A549 (cell line): Measurements from ENCODE around the gene EFEMP1. TPM values are rescaled to one million over a fixed set of nuclear protein-coding genes. Genes with fewer than 3 reads are reported as not detected.
A peak's percentile ranks its signal among the peaks of the same experiment; 100 is the strongest.

Experiments
- ATAC-seq, 2 experiments: fragments of 200-7000 bp in 1 of 2; fragments of >200 bp in 1 of 2; cut with Nextera tagmentation in 1 of 2; cut with Tn5 transposase in 1 of 2; 3 replicates each; pipeline versions ENCODE4 v1.8.0 to v1.9.1; 2018 to 2020; ENCODE audit warnings: mild to moderate bottlenecking in 1 of 2, moderate library complexity in 1 of 2
- CTCF ChIA-PET: fragments of 300-600 bp; sonication (Branson Sonifier 250); formaldehyde crosslinking; extraction: SDS; loops from one replicate; lab custom pipeline; 2021; ENCODE audit warnings: antibody characterized with exemption, inconsistent platforms; lab: Yijun Ruan, JAX
- POLR2A ChIA-PET: fragments of 350-600 bp; formaldehyde crosslinking; extraction: SDS; loops from one replicate; lab custom pipeline; 2021; ENCODE audit warnings: antibody characterized with exemption, inconsistent platforms; lab: Yijun Ruan, JAX
- DNase-seq, 2 experiments: peaks; one replicate each; pipeline versions ENCODE4 v3.0.0 to v3.0.0-alpha.2; 2011 to 2016; ENCODE audit warnings: low read depth in 1 of 2, low spot score in 1 of 2
- FAIRE-seq: peaks from 2 replicates; lab custom pipeline; 2011; peaks lifted over from hg19 to GRCh38; lab: Jason Lieb, UNC
- H3K27ac ChIP-seq, 2 experiments: fragments of >200 bp; sonication (Bioruptor Twin); formaldehyde crosslinking; 3 replicates each; pipeline ENCODE4 v1.5.1; 2016 to 2017
- H3K4me1 ChIP-seq: fragments of >200 bp; sonication (Bioruptor Twin); formaldehyde crosslinking; 3 replicates; pipeline ENCODE4 v1.6.1; 2016
- H3K4me2 ChIP-seq: fragments of >200 bp; sonication (Bioruptor Twin); formaldehyde crosslinking; 3 replicates; pipeline ENCODE4 v1.6.1; 2016
- H3K4me3 ChIP-seq: fragments of >200 bp; sonication (Bioruptor Twin); formaldehyde crosslinking; 3 replicates; pipeline ENCODE4 v1.5.1; 2016
- H3K9me3 ChIP-seq: fragments of >200 bp; sonication (Bioruptor Twin); formaldehyde crosslinking; 3 replicates; pipeline ENCODE4 v1.6.1; 2016
- CBX8 ChIP-seq: fragments of 200-600 bp; sonication (generic); IDR thresholded peaks from 2 replicates; pipeline ENCODE4 v1.6.1; 2016
- CHD2 ChIP-seq: fragments of 150-350 bp; IDR thresholded peaks from 2 replicates; pipeline ENCODE4 v1.6.1; 2014; ENCODE audit warnings: low read length; ENCODE audit not compliant: partially characterized antibody
- EHF ChIP-seq: fragments of 250-450 bp; sonication (Bioruptor Pico); IDR thresholded peaks from 2 replicates; pipeline ENCODE4 v1.5.0; 2020; ENCODE audit warnings: mild to moderate bottlenecking
- EP300 ChIP-seq, 2 experiments: fragments of >200 bp; sonication (Bioruptor Twin); formaldehyde crosslinking; IDR thresholded peaks; 2 replicates in 1 of 2; 3 replicates in 1 of 2; pipeline ENCODE4 v1.6.1; 2016 to 2017
- FOSL2 ChIP-seq, 2 experiments: fragments of 450-650 bp in 1 of 2; fragments of >200 bp in 1 of 2; sonication (Bioruptor Twin) in 1 of 2; formaldehyde crosslinking; IDR thresholded peaks; 2 replicates each; pipeline versions ENCODE4 v1.5.0 to v1.6.1; 2016 to 2020; ENCODE audit warnings: mild to moderate bottlenecking in 1 of 2, moderate library complexity in 1 of 2
- FOXS1 ChIP-seq: fragments of 250-450 bp; sonication (Bioruptor Pico); IDR thresholded peaks from 2 replicates; pipeline ENCODE4 v1.5.0; 2020; ENCODE audit warnings: mild to moderate bottlenecking, moderate library complexity
- HEYL ChIP-seq: fragments of 250-450 bp; sonication (Bioruptor Pico); IDR thresholded peaks from 2 replicates; pipeline ENCODE4 v1.8.0; 2021; ENCODE audit warnings: mild to moderate bottlenecking, moderate library complexity
- HOXA7 ChIP-seq: fragments of 250-450 bp; sonication (Bioruptor Pico); IDR thresholded peaks from 2 replicates; pipeline ENCODE4 v1.5.0; 2020; ENCODE audit warnings: mild to moderate bottlenecking, moderate library complexity
- JUN ChIP-seq, 2 experiments: fragments of >200 bp; sonication (Bioruptor Twin); formaldehyde crosslinking; IDR thresholded peaks; 2 replicates in 1 of 2; 3 replicates in 1 of 2; pipeline ENCODE4 v1.6.1; 2016 to 2017
- KDM5A ChIP-seq: fragments of 200-600 bp; sonication (generic); IDR thresholded peaks from 2 replicates; pipeline ENCODE4 v1.6.1; 2016; ENCODE audit warnings: antibody characterized with exemption, mild to moderate bottlenecking
- MAZ ChIP-seq: fragments of 150-350 bp; IDR thresholded peaks from 2 replicates; pipeline ENCODE4 v1.6.1; 2014; ENCODE audit warnings: antibody characterized with exemption, low read depth, low read length, borderline replicate concordance
- NR3C1 ChIP-seq: fragments of >200 bp; sonication (Bioruptor Twin); formaldehyde crosslinking; IDR thresholded peaks from 3 replicates; pipeline ENCODE4 v1.6.1; 2017
- POLR2AphosphoS2 ChIP-seq: conservative IDR thresholded peaks from 2 replicates; pipeline ENCODE4 v1.6.1; 2012; ENCODE audit warnings: low read length, improper control_type of control experiment, inconsistent platforms
- RFX5 ChIP-seq: fragments of 450-650 bp; IDR thresholded peaks from 2 replicates; pipeline ENCODE4 v1.7.1; 2014; ENCODE audit warnings: antibody characterized with exemption, mild to moderate bottlenecking, moderate library complexity
- SMC3 ChIP-seq: fragments of >200 bp; sonication (Bioruptor Twin); formaldehyde crosslinking; IDR thresholded peaks from 3 replicates; pipeline ENCODE4 v1.6.1; 2018; ENCODE audit warnings: inconsistent platforms
- TFCP2L1 ChIP-seq: fragments of 250-450 bp; sonication (Bioruptor Pico); IDR thresholded peaks from 2 replicates; pipeline ENCODE4 v1.5.0; 2021; ENCODE audit warnings: mild to moderate bottlenecking
- TP53 ChIP-seq: fragments of 250-450 bp; sonication (Bioruptor Pico); IDR thresholded peaks from 2 replicates; pipeline ENCODE4 v1.5.0; 2021; ENCODE audit warnings: mild to moderate bottlenecking, moderate library complexity
- ZC3H11A ChIP-seq: fragments of 450-650 bp; IDR thresholded peaks from 2 replicates; pipeline ENCODE4 v1.6.1; 2014; ENCODE audit warnings: antibody characterized with exemption, mild to moderate bottlenecking
- ZFP36 ChIP-seq: fragments of 450-650 bp; IDR thresholded peaks from 2 replicates; pipeline ENCODE4 v1.6.1; 2014; ENCODE audit warnings: borderline replicate concordance; ENCODE audit not compliant: partially characterized antibody
- ZNF302 ChIP-seq: fragments of 250-450 bp; sonication (Bioruptor Pico); IDR thresholded peaks from 2 replicates; pipeline ENCODE4 v1.9.0; 2021; ENCODE audit warnings: inconsistent platforms, mild to moderate bottlenecking, moderate library complexity
- WGBS: methylation state at CpG from one replicate; pipeline ENCODE4 v1.1.6; 2017; ENCODE audit errors: missing lambda C conversion rate; 5-methylcytosine and 5-hydroxymethylcytosine counted together
- polyA plus RNA-seq, 4 experiments: library from polyadenylated mRNA; depleted of rRNA in 3 of 4; stranded (reverse); fragments of >200 nt; fragmentation: RNase III in 1 of 4; extraction: RNeasy Plus Mini Kit Qiagen cat#74134 plus additional on column Dnase treatment in 1 of 4; gene quantifications; 2 replicates in 3 of 4; 3 replicates in 1 of 4; pipeline ENCODE4 v1.2.3, GENCODE V29; 2011 to 2017
- TF ChIP-seq, protein P1 (sequence below): fragments of 200-600 bp; sonication (generic); IDR thresholded peaks from 2 replicates; pipeline ENCODE4 v1.6.1; 2016; ENCODE audit warnings: antibody characterized with exemption, mild to moderate bottlenecking, moderate library complexity
- TF ChIP-seq, protein P2 (sequence below): IDR thresholded peaks from 2 replicates; pipeline ENCODE4 v1.6.1; 2012
- TF ChIP-seq, protein P3 (sequence below): fragments of 250-450 bp; sonication (Bioruptor Pico); IDR thresholded peaks from 2 replicates; pipeline ENCODE4 v1.5.0; 2020; ENCODE audit warnings: low read depth, mild to moderate bottlenecking, moderate library complexity
- TF ChIP-seq, protein P4 (sequence below): IDR thresholded peaks from 2 replicates; pipeline ENCODE4 v1.6.1; 2012; ENCODE audit warnings: low read depth, borderline replicate concordance
- TF ChIP-seq, protein P5 (sequence below): IDR thresholded peaks from 2 replicates; pipeline ENCODE4 v1.6.1; 2012

EFEMP1 gene
- polyA plus RNA-seq, 2 of the 4 experiments (the other 2 are of a cell fraction) = 48.5 to 59.2 TPM

DNA sequence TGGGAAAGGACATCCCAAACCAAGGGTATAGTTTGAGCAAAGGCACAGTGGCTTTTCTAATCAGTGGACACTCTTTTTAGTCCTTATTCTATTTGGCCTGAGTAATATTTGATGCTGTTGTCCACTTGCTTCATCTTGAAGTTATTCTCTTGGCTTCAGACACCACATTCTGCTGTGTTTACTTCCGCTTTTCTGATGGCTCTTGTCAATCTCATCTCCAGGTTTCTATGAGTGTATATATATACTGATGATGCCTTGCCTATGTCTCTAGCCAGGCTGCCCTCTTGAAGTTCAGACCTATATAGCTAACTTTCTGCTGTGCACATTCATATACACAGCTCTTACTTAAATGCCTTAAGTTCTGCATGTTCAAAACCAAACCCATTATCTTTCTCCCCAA lies 83.1 kb downstream of the EFEMP1 start:
- DNase-seq (no peak), ATAC-seq (no peak), FAIRE-seq (no peak)
- CTCF ChIA-PET = interaction anchor here (0.6 to 1.0 kb wide), 4 partner anchors 11 to 122 kb away, joined by 3 read pairs; no protein-coding TSS in a partner anchor
- WGBS = 95% methylated on average over 1 of the region's 1 CpG
- peaks cover 69% of the 10 kb centered on the region for H3K4me1 ChIP-seq
- POLR2A ChIA-PET = interaction anchor here (1.7 to 2.2 kb wide), 2 partner anchors 22 to 83 kb away, joined by 5 to 15 read pairs; partner anchors contain the start of gene EFEMP1
- H3K9me3 ChIP-seq = 0 out of 3 replicates have a peak, but pooled peaks cover 3% of the 10 kb centered on the region
- TF ChIP-seq SMC3 = no peak
- TF ChIP-seq ZC3H11A = no peak
- no peak for TF ChIP-seq TP53 (CRISPR knock-in tag)
- TF ChIP-seq RFX5 = no peak
- no peak for TF ChIP-seq FOXS1 (CRISPR knock-in tag)
- TF ChIP-seq FOSL2 (IDR thresholded peaks at IDR 0.05) = no peak
- no peak for TF ChIP-seq FOSL2 (CRISPR knock-in tag; IDR thresholded peaks at IDR 0.05)
- TF ChIP-seq POLR2AphosphoS2 = no peak
- no peak for TF ChIP-seq KDM5A
- TF ChIP-seq HEYL (CRISPR knock-in tag) = no peak
- TF ChIP-seq, protein P1, sequence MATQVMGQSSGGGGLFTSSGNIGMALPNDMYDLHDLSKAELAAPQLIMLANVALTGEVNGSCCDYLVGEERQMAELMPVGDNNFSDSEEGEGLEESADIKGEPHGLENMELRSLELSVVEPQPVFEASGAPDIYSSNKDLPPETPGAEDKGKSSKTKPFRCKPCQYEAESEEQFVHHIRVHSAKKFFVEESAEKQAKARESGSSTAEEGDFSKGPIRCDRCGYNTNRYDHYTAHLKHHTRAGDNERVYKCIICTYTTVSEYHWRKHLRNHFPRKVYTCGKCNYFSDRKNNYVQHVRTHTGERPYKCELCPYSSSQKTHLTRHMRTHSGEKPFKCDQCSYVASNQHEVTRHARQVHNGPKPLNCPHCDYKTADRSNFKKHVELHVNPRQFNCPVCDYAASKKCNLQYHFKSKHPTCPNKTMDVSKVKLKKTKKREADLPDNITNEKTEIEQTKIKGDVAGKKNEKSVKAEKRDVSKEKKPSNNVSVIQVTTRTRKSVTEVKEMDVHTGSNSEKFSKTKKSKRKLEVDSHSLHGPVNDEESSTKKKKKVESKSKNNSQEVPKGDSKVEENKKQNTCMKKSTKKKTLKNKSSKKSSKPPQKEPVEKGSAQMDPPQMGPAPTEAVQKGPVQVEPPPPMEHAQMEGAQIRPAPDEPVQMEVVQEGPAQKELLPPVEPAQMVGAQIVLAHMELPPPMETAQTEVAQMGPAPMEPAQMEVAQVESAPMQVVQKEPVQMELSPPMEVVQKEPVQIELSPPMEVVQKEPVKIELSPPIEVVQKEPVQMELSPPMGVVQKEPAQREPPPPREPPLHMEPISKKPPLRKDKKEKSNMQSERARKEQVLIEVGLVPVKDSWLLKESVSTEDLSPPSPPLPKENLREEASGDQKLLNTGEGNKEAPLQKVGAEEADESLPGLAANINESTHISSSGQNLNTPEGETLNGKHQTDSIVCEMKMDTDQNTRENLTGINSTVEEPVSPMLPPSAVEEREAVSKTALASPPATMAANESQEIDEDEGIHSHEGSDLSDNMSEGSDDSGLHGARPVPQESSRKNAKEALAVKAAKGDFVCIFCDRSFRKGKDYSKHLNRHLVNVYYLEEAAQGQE = no peak
- TF ChIP-seq CBX8 = no peak
- no peak for TF ChIP-seq ZNF302 (CRISPR knock-in tag)
- peak overlapping the region; percentile 76 to 85 for H3K27ac ChIP-seq
- peak overlapping the region; percentile 72; the same call in 2 of the 3 replicates for H3K4me2 ChIP-seq
- H3K4me3 ChIP-seq = no peak overlapping the region

DNA sequence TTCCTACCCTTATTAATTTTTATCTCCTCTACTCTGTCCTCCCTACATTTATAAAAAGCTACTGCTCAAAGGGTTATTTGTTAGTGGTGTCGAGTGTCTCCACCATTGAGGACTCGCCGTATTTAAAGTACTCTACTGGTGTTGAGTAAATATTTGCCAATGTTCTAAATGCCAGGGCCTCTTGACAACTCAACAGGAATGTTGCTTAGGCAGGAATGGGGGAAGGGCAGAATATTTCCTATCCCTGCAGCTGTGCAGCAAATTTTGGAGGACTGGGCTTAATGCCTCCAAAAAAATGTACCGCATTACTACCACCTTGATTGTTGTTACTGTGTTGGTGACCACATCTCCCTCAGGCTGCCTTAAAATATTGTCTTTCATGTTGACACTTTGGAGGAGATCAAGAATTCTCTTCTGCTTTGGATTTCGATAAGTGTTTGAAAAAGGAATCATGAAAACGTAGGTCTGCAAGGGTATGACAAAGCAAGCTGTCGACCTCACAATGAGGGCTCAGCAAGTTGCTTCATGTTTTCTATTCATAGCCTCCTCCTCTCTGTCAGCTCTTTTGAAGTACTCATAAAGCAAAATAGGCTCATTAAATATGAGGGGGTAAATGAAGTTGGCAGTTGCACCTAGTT lies 84.3 kb downstream of the EFEMP1 start:
- peak; percentile 61 to 91 for DNase-seq
- 0 out of 3 replicates have a peak, but pooled peaks cover 3% of the 10 kb centered on the region for H3K9me3 ChIP-seq
- peak overlapping the region; percentile 72 for H3K4me2 ChIP-seq
- peak overlapping the region; percentile 76 to 85 for H3K27ac ChIP-seq
- ChIA-PET CTCF (interaction anchor here (0.5 to 2.2 kb wide), 6 partner anchors 12 to 122 kb away, joined by 3 to 7 read pairs (median 5); no protein-coding TSS in a partner anchor), POLR2A (interaction anchor here (0.9 to 2.2 kb wide), 4 partner anchors 23 to 84 kb away, joined by 3 to 15 read pairs (median 5); partner anchors contain the start of gene EFEMP1)
- ATAC-seq = peak; percentile 70 to 79
- 0 out of 3 replicates have a peak overlapping the region, but pooled peaks have one; percentile 6 for H3K4me3 ChIP-seq
- FAIRE-seq = peak; percentile 23
- peaks cover 63% of the 10 kb centered on the region for H3K4me1 ChIP-seq
- 3% methylated on average over 7 of the region's 7 CpGs for WGBS
- TF ChIP-seq MAZ = no peak
- TF ChIP-seq, protein P2, sequence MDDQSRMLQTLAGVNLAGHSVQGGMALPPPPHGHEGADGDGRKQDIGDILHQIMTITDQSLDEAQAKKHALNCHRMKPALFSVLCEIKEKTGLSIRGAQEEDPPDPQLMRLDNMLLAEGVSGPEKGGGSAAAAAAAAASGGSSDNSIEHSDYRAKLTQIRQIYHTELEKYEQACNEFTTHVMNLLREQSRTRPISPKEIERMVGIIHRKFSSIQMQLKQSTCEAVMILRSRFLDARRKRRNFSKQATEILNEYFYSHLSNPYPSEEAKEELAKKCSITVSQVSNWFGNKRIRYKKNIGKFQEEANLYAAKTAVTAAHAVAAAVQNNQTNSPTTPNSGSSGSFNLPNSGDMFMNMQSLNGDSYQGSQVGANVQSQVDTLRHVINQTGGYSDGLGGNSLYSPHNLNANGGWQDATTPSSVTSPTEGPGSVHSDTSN = peak; percentile 66; the same call in 1 of the 2 replicates
- TF ChIP-seq, protein P3, sequence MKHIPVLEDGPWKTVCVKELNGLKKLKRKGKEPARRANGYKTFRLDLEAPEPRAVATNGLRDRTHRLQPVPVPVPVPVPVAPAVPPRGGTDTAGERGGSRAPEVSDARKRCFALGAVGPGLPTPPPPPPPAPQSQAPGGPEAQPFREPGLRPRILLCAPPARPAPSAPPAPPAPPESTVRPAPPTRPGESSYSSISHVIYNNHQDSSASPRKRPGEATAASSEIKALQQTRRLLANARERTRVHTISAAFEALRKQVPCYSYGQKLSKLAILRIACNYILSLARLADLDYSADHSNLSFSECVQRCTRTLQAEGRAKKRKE (CRISPR knock-in tag) = no peak; the same call in 1 of the 2 replicates
- TF ChIP-seq ZNF302 (CRISPR knock-in tag) = no peak
- TF ChIP-seq ZFP36 = peak; percentile 36
- TF ChIP-seq, protein P1 = no peak
- TF ChIP-seq, protein P4, sequence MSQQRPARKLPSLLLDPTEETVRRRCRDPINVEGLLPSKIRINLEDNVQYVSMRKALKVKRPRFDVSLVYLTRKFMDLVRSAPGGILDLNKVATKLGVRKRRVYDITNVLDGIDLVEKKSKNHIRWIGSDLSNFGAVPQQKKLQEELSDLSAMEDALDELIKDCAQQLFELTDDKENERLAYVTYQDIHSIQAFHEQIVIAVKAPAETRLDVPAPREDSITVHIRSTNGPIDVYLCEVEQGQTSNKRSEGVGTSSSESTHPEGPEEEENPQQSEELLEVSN = 0 out of 2 replicates have a peak, but pooled peaks have one; percentile 32
- peak; percentile 43 to 81; a peak in 3 of 5 replicates for TF ChIP-seq EP300 (IDR thresholded peaks at IDR 0.05)
- TF ChIP-seq EHF (CRISPR knock-in tag) = no peak
- no peak for TF ChIP-seq RFX5
- no peak for TF ChIP-seq NR3C1
- TF ChIP-seq, protein P5, sequence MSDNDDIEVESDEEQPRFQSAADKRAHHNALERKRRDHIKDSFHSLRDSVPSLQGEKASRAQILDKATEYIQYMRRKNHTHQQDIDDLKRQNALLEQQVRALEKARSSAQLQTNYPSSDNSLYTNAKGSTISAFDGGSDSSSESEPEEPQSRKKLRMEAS = peak; percentile 85
- no peak for TF ChIP-seq TFCP2L1 (CRISPR knock-in tag)
- TF ChIP-seq HOXA7 (CRISPR knock-in tag) = no peak
- TF ChIP-seq JUN (IDR thresholded peaks at IDR 0.05) = peak; percentile 71 to 86; a peak in 4 of 5 replicates
- peak; percentile 28 for TF ChIP-seq CHD2
